ENCODE results near the gene SCLY.
"Not testable (repeated sequence)": the region's sequence is repeated elsewhere in the genome, so short reads cannot be mapped to it uniquely, and the experiment has no call there.

The SCLY gene

GRCh38 chr2:238039151-238039550, 21.6 kb upstream of the SCLY start:
- DNase-seq (ENCODE audit: extremely low spot score, insufficient read length, low read depth) (no peak), FAIRE-seq (no peak)

- no peak for FAIRE-seq
- no peak for DNase-seq (ENCODE audit: extremely low spot score, insufficient read length, low read depth)
Measured at GRCh38 chr2:238039985-238040384, 20.8 kb upstream of the SCLY start.

- FAIRE-seq (no peak), DNase-seq (ENCODE audit: extremely low spot score, insufficient read length, low read depth) (no peak)
Measured at GRCh38 chr2:238040918-238041317, 19.9 kb upstream of the SCLY start.

GRCh38 chr2:238042090-238042489, 18.7 kb upstream of the SCLY start:
- FAIRE-seq: no peak
- DNase-seq (ENCODE audit: extremely low spot score, insufficient read length, low read depth): no peak

GRCh38 chr2:238042849-238043584, 17.8 kb upstream of the SCLY start:
- no peak for DNase-seq (ENCODE audit: extremely low spot score, insufficient read length, low read depth)

GRCh38 chr2:238043851-238044250, 16.9 kb upstream of the SCLY start:
- FAIRE-seq: no peak
- DNase-seq (ENCODE audit: extremely low spot score, insufficient read length, low read depth): no peak

More at GRCh38 chr2:238042849-238043584, 17.8 kb upstream of the SCLY start:
- FAIRE-seq: no peak

GRCh38 chr2:238045575-238045974, 15.2 kb upstream of the SCLY start:
- FAIRE-seq: no peak
- DNase-seq (ENCODE audit: extremely low spot score, insufficient read length, low read depth): no peak

GRCh38 chr2:238046725-238047270, 14.0 kb upstream of the SCLY start:
- no peak for DNase-seq (ENCODE audit: extremely low spot score, insufficient read length, low read depth)
- FAIRE-seq: no peak

- FAIRE-seq: no peak
- DNase-seq (ENCODE audit: extremely low spot score, insufficient read length, low read depth): no peak
Measured at GRCh38 chr2:238053191-238053776, 7.5 kb upstream of the SCLY start.

GRCh38 chr2:238055841-238056240, 5.0 kb upstream of the SCLY start:
- no peak for DNase-seq (ENCODE audit: extremely low spot score, insufficient read length, low read depth)
- FAIRE-seq: no peak

GRCh38 chr2:238057696-238058575, 2.9 kb upstream of the SCLY start:
- not testable (repeated sequence) for FAIRE-seq

GRCh38 chr2:238059505-238059904, 1.3 kb upstream of the SCLY start:
- no peak for FAIRE-seq
- no peak for DNase-seq (ENCODE audit: extremely low spot score, insufficient read length, low read depth)

More at GRCh38 chr2:238057696-238058575, 2.9 kb upstream of the SCLY start:
- DNase-seq (ENCODE audit: extremely low spot score, insufficient read length, low read depth): not testable (repeated sequence)

- DNase-seq (ENCODE audit: extremely low spot score, insufficient read length, low read depth) (no peak), FAIRE-seq (no peak)
Measured at GRCh38 chr2:238060096-238060541, 682 bp upstream of the SCLY start.

- FAIRE-seq: no peak
- no peak for DNase-seq (ENCODE audit: extremely low spot score, insufficient read length, low read depth)
Measured at GRCh38 chr2:238061315-238062202, 758 bp downstream of the SCLY start.

- DNase-seq (ENCODE audit: extremely low spot score, insufficient read length, low read depth) (no peak), FAIRE-seq (no peak)
Measured at GRCh38 chr2:238063414-238064189, 2.8 kb downstream of the SCLY start.

- no peak for DNase-seq (ENCODE audit: extremely low spot score, insufficient read length, low read depth)
- FAIRE-seq: peak; percentile 64
Measured at GRCh38 chr2:238064376-238064775, 3.6 kb downstream of the SCLY start.

GRCh38 chr2:238065071-238065846, 4.5 kb downstream of the SCLY start:
- DNase-seq (ENCODE audit: extremely low spot score, insufficient read length, low read depth): no peak
- FAIRE-seq: no peak

- no peak for DNase-seq (ENCODE audit: extremely low spot score, insufficient read length, low read depth)
- no peak for FAIRE-seq
Measured at GRCh38 chr2:238066218-238066617, 5.4 kb downstream of the SCLY start.

Data from GM18507 (cell line).